GM19035 (cell line): ENCODE measurements around the gene PIP5KL1.

ENCODE experiments used
- ATAC-seq: cut with Tn5 transposase; IDR thresholded peaks from one replicate; pipeline ENCODE4 v1.9.1; 2021; ENCODE audit not compliant: unreplicated experiment

The PIP5KL1 gene

DNA sequence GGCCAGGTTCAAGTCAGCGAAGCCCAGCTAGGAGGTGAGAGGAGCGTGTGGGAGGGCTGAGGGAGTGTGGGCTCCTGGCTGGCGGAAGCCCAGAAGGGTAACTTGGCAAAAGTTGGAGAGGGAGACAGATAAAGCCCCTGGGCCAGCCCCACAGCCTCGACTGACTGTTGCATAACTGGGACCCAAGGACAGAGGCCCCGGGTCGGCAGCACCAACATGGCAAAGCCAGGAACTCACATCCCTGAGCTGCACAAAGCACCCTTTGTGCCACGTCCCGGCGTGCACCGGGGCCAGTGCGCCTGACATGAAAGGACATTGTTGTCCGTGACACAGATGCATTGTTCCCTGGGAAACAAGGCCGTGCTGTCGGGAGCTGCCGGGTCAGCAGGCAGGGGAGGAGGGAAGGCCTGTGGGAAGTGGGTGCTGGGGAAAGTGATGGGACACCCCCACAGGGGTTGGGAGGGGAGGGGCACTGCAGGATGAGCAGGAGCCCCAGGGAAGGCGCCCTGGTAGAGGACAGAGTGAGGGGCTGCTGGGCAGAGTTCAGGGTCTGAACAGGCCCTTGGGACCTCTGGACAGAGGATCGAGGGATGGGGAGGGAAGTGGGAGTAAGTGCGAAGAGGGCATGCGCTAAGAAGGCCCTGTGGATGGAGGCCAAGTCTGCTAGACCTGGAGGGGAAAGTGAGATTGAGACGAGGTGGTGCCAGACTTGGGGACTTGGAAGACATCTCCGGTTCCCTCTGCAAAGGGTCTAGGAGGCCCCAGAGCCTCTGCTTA, 20.1 kb upstream of the PIP5KL1 start:
- no peak for ATAC-seq

GRCh38 chr9:127949827-127950512, 19.4 kb upstream of the PIP5KL1 start:
- ATAC-seq: no peak

- no peak for ATAC-seq
These were observed 17.5 kb upstream of the PIP5KL1 start for GRCh38 chr9:127947841-127948710.

DNA sequence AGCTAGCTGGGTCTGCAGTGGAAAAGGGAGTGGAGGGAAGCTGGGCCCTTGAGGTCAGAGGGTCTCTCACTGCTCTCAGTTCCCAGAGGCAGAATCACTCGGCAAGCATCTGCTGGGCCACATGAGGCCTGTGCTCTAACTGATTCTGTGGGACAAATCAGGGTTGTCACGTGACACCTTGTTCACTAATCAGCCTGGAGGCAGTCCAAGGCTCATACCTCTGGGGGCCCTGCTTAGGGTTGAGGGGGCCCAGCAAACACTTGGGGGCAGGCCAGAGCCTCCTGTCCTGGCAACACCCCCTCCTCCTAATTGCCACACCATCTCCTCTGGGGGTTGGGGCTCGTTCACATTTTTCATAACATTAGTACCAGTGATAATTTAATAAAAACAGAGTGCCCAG, 16.2 kb upstream of the PIP5KL1 start:
- no peak for ATAC-seq

DNA sequence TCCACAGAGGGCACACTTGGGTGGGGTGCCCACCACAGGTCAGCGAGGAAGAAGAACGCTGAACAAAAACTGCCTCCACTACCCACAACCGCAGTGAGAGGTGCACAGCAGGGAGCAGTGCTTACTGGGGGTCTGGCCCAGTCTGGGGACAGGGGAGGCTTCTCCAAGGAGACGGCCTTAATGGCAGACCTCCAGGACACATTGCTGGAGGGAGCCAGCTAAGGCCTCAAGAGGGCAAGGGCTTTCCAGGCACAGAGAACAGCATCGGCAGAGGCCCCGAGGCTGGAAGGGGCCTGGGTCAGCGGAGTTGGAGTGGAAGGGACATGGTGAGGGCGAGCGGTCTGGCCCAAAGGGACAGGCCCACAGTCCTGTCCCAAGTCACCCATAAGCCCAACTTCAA, 15.4 kb upstream of the PIP5KL1 start:
- ATAC-seq: no peak

DNA sequence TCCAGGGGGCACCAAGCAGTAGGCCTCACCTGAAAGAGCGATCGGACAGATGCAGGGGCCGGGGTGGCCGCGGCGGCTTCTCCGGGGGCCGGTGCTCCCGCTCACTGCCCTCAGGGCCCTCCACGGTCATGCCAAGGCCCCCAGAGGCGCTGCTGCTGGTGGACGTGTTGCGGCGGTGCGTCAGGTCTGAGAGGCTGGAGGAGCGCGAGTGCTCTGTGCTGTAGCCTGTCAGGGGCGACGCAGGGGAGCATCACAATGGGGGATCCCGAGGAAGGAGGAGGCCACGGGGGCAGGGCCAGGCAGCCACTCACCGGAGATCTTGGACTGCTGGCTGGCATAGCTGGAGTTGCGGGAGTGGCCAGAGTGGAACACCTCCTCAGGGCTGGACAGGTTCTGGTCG, 14.8 kb upstream of the PIP5KL1 start:
- ATAC-seq: no peak

- ATAC-seq: no peak
These were observed 14.1 kb upstream of the PIP5KL1 start for GRCh38 chr9:127944586-127945218.

DNA sequence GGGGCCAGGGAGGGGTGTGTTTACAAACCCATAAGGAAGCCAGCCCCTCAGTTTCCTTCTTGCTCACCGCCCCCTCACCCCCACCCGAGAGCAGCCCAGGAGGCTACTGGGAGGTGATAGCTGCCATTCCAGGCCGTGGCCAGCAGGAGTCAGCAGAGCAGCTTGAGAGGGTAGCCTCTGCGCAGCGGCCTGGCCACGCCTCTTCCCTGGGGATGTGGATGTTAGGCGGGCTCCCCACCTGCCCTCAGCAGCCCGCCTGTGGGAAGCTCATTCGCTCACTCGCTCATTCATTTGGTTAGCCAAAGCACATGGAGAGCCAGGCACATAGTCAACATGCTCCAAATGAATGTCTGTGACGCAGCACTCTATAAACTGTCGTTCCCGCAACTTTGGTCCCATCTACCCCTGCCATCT, 13.2 kb upstream of the PIP5KL1 start:
- no peak for ATAC-seq

GRCh38 chr9:127943011-127943662, 12.6 kb upstream of the PIP5KL1 start:
- no peak for ATAC-seq

GRCh38 chr9:127942216-127943010, 11.8 kb upstream of the PIP5KL1 start:
- ATAC-seq: no peak

GRCh38 chr9:127941961-127942215, 11.3 kb upstream of the PIP5KL1 start:
- no peak for ATAC-seq

GRCh38 chr9:127941062-127941960, 10.7 kb upstream of the PIP5KL1 start:
- no peak for ATAC-seq

GRCh38 chr9:127940593-127940992, 10.0 kb upstream of the PIP5KL1 start:
- ATAC-seq: no peak

DNA sequence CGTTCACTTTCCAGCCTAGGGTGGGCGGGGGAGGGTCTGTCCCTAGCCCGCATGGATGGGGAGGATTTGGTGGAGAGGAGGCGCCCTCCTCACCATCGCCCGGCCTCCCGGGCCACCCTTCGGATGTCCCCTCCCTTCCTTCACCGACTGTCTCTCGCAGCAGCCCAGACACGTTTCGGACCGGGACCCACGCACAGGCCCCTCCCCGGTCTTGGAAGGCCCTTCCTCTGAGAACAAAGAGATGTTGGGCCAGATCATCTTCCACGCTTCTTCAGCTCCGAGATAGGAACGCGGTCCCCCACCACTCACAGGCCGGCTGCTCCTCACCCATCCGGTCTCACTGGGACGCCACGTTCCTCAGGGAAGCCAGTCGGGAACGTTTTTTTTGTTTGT, 7.7 kb upstream of the PIP5KL1 start:
- no peak for ATAC-seq

DNA sequence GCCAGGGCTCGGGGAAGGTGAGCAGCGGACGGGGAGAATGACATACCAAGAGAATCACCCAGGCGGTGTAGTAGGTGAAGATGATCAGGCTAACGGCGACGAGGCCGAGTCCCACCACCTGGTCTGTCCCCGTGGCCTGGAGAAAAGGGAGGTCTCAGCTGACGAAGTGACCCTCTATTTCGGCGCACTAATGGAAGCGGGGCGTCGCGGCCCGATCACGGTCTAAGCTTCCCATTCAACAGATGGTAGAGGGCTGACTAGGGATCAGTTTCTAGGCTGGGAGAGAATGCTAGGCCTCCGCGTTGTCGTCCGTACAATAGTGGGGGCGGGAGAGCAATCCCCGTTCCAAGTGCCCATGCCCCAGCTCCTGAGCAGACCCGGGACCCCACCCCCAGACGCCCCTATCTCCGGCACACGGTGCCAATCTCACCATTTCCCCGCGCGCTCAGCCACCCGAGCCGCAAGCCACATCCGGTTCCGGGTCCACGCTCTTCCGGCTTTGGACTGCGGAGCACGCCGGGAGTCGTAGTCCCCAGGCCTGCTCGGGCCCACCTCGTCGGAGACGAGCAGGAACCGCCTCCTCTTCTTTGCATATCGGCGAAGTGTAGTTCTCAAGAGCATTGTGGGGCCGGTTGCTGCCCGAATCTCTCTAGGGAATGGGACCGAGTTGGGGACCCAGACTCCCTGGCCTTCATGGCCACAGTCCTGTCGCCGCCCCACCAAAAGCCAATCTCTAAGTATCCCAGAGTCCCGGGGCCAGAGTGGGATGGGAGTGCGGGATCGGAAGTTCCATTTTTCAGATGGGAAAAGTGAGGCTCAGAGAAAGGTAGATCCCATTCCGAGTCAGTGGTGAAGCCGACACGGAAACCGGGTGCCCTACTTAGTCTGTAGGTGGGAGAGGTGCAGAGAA, 7.1 kb upstream of the PIP5KL1 start, which contains the start of gene DPM2:
DPM2 (minus strand) TSS at position 467 of the 910 bp plus-strand sequence; CDS start at position 433, 34 bp downstream.
- ATAC-seq: peak; percentile 87

- no peak for ATAC-seq
These were observed 6.4 kb upstream of the PIP5KL1 start for GRCh38 chr9:127937056-127937387.

DNA sequence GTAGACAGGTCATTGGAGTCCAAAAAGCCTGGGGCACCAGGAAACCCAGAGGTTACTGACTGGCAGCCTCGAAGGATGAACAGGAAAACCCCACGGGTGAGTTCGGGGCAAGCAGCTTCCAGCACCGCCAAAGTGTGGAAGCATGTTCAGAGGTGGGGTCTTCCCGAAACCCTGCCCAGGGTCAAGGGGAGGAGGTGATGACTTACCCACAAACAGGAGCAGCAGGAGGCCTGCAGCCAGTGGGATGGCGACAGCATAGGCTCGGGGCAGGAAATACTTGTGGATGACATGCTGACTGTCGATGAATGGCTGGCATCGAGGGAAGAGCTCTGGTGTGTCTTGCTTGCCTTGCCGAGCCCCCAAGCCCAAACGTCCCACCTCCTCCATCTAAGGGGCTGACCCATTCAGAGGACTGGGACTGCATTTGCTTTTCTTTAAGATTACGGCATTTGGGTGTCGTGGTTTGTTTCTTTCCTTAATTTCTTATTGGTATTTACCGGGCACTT, 5.8 kb upstream of the PIP5KL1 start:
- no peak for ATAC-seq

GRCh38 chr9:127935765-127936221, 5.2 kb upstream of the PIP5KL1 start:
- ATAC-seq: no peak
